Tibial nerve (tissue), 4 donors: ENCODE data around the gene ARSD.

Source experiments
- EP300 ChIP-seq, 2 donors: sonication (generic); formaldehyde crosslinking; IDR thresholded peaks; one replicate each; pipeline ENCODE4 v1.6.1; 2017; ENCODE audit warnings: antibody characterized with exemption in 2 of 2, mild to moderate bottlenecking in 1 of 2
- POLR2A ChIP-seq, 2 donors: fragments of 450-650 bp; IDR thresholded peaks; one replicate each; pipeline ENCODE4 v1.6.1; 2017; ENCODE audit warnings: antibody characterized with exemption in 2 of 2, mild to moderate bottlenecking in 2 of 2, moderate library complexity in 2 of 2
- TF ChIP-seq, protein P1 (sequence below), 5 experiments: fragments of 200-600 bp in 3 of 5; fragments of 450-650 bp in 2 of 5; sonication (generic) in 3 of 5; IDR thresholded peaks; one replicate each; pipeline ENCODE4 v1.5.1; 2016 to 2019; ENCODE audit warnings: antibody characterized with exemption in 5 of 5, mild to moderate bottlenecking in 3 of 5, moderate library complexity in 2 of 5

DNA sequence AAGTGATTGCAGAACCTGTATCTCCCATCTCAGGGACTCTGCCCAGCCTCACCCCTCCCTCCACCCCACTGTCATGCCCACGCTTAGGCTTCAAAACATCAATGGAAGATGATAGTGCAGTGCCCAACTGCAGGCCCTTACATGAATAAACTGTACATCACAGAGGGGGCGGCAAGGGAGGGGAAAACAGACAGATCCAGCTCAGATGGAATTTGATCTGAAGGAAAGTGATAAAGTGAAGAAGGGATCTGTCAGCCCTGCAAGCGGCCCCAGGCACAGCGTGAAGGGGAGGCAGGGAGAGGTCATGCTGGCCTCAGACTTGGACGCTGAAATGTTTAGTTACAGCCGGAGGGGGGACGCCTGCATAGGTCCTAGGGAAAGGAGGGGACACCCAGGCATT is 61.9 kb downstream of the ARSD start:
- TF ChIP-seq, protein P1, sequence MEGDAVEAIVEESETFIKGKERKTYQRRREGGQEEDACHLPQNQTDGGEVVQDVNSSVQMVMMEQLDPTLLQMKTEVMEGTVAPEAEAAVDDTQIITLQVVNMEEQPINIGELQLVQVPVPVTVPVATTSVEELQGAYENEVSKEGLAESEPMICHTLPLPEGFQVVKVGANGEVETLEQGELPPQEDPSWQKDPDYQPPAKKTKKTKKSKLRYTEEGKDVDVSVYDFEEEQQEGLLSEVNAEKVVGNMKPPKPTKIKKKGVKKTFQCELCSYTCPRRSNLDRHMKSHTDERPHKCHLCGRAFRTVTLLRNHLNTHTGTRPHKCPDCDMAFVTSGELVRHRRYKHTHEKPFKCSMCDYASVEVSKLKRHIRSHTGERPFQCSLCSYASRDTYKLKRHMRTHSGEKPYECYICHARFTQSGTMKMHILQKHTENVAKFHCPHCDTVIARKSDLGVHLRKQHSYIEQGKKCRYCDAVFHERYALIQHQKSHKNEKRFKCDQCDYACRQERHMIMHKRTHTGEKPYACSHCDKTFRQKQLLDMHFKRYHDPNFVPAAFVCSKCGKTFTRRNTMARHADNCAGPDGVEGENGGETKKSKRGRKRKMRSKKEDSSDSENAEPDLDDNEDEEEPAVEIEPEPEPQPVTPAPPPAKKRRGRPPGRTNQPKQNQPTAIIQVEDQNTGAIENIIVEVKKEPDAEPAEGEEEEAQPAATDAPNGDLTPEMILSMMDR (IDR thresholded peaks at IDR 0.05) = no peak
- TF ChIP-seq EP300 (IDR thresholded peaks at IDR 0.05) = no peak
- TF ChIP-seq POLR2A (IDR thresholded peaks at IDR 0.05) = no peak
